Breast epithelium (tissue), 3 donors: ENCODE measurements around the gene MATN3.

Experiments
- POLR2A ChIP-seq: fragments of 450-650 bp; IDR thresholded peaks from one replicate; pipeline ENCODE4 v1.6.1; 2016; ENCODE audit warnings: antibody characterized with exemption, mild to moderate bottlenecking, moderate library complexity
- POLR2AphosphoS5 ChIP-seq, 3 donors: sonication (generic); formaldehyde crosslinking; IDR thresholded peaks; one replicate each; pipeline ENCODE4 v1.6.1; 2017; ENCODE audit warnings: antibody characterized with exemption in 3 of 3
- TF ChIP-seq, protein P1 (sequence below), 3 donors: fragments of 450-650 bp; IDR thresholded peaks; one replicate each; pipeline ENCODE4 v1.5.1; 2016 to 2017; ENCODE audit warnings: antibody characterized with exemption in 3 of 3, mild to moderate bottlenecking in 3 of 3, moderate library complexity in 3 of 3

DNA sequence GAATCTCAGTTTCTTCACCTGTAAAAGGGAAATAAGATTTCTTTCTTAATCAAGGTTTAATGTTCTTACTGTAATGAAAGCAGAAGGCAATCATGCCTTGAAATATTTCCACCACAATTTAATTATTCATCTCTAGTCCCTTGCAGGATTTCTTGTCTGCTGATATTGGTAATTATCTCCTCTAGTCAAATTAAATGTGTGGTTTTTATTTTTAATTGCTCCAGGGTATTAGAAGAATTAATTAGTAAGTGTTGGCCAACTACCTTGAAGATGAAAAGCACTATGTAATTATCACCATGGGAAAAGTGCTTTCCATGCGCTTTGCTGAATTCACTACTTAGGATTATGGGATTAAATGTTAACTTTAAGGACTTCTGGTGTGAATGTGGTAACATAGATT, 47.6 kb upstream of the MATN3 start:
- TF ChIP-seq POLR2AphosphoS5 (IDR thresholded peaks at IDR 0.05) (no peak), POLR2A (no peak)
- TF ChIP-seq, protein P1, sequence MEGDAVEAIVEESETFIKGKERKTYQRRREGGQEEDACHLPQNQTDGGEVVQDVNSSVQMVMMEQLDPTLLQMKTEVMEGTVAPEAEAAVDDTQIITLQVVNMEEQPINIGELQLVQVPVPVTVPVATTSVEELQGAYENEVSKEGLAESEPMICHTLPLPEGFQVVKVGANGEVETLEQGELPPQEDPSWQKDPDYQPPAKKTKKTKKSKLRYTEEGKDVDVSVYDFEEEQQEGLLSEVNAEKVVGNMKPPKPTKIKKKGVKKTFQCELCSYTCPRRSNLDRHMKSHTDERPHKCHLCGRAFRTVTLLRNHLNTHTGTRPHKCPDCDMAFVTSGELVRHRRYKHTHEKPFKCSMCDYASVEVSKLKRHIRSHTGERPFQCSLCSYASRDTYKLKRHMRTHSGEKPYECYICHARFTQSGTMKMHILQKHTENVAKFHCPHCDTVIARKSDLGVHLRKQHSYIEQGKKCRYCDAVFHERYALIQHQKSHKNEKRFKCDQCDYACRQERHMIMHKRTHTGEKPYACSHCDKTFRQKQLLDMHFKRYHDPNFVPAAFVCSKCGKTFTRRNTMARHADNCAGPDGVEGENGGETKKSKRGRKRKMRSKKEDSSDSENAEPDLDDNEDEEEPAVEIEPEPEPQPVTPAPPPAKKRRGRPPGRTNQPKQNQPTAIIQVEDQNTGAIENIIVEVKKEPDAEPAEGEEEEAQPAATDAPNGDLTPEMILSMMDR (IDR thresholded peaks at IDR 0.05), result no peak
